K562 (cell line): ENCODE measurements around the gene WDR13. TPM values are rescaled to one million over a fixed set of nuclear protein-coding genes. Genes with fewer than 3 reads are reported as not detected.

Experiments used
- ATF1 ChIP-seq, 2 experiments: fragments of 450-650 bp in 1 of 2; IDR thresholded peaks; 2 replicates each; pipeline ENCODE4 v1.6.1; 2016; ENCODE audit warnings: missing compliant biosample characterization in 1 of 2, missing genetic modification characterization in 1 of 2
- FOS ChIP-seq: IDR thresholded peaks from 3 replicates; pipeline ENCODE4 v1.6.1; 2011; ENCODE audit not compliant: insufficient read length; ENCODE audit errors: extremely low read depth
- KAT8 ChIP-seq: fragments of 450-650 bp; IDR thresholded peaks from 2 replicates; pipeline ENCODE4 v1.6.1; 2016; ENCODE audit warnings: low read depth, mild to moderate bottlenecking
- MCM7 ChIP-seq, 2 experiments: fragments of 450-650 bp; IDR thresholded peaks; 2 replicates each; pipeline ENCODE4 v1.6.1; 2016 to 2018
- NFYB ChIP-seq: IDR thresholded peaks from 2 replicates; pipeline ENCODE4 v1.6.1; 2011; ENCODE audit warnings: mild to moderate bottlenecking, moderate library complexity; ENCODE audit not compliant: insufficient read length; ENCODE audit errors: extremely low read depth
- OTX1 ChIP-seq: fragments of 450-650 bp; formaldehyde crosslinking; IDR thresholded peaks from 2 replicates; pipeline ENCODE4 v1.4.0; 2022; ENCODE audit warnings: mild to moderate bottlenecking
- RAD51 ChIP-seq: fragments of 450-650 bp; IDR thresholded peaks from 2 replicates; pipeline ENCODE4 v1.7.1; 2016; ENCODE audit warnings: low read depth, mild to moderate bottlenecking, borderline replicate concordance
- RBM22 ChIP-seq: fragments of 200-400 bp; formaldehyde crosslinking; IDR thresholded peaks from 2 replicates; pipeline ENCODE4 v1.6.1; 2018; ENCODE audit warnings: low read length, low read depth; ENCODE audit not compliant: poor library complexity, severe bottlenecking
- ZNF583 ChIP-seq: fragments of 250-450 bp; sonication (Bioruptor Pico); IDR thresholded peaks from 2 replicates; pipeline ENCODE4 v1.4.0; 2020
- polyA plus RNA-seq, 8 experiments: library from polyadenylated mRNA; depleted of rRNA in 4 of 8; stranded (reverse) in 5 of 8; unstranded in 3 of 8; fragments of >200 nt; fragmentation: Nextera tagmentation in 2 of 8; fragmentation: Illumina TruSeq in 1 of 8; extraction: Ambion mirVana in 2 of 8; extraction: Trizol in 1 of 8; gene quantifications; 2 replicates each; pipeline versions ENCODE4 v1.2.1 to v1.2.3, GENCODE V29; 2011 to 2014; ENCODE audit warnings: inconsistent platforms in 1 of 8, missing spikeins in 1 of 8
- total RNA-seq, 7 experiments: library from RNA; depleted of rRNA in 6 of 7; stranded (reverse); fragments of >200 nt in 6 of 7; fragmentation: Illumina TruSeq in 2 of 7; extraction: Trizol in 2 of 7; gene quantifications; 2 replicates each; pipeline versions ENCODE4 v1.2.1 to v1.2.3, GENCODE V29; 2011 to 2021; ENCODE audit warnings: low replicate concordance in 1 of 7
- TF ChIP-seq, protein P1 (sequence below): fragments of 200-600 bp; sonication (generic); IDR thresholded peaks from one replicate; pipeline ENCODE4 v1.6.1; 2012; ENCODE audit warnings: mild to moderate bottlenecking, low read depth, low read length, inconsistent platforms
- TF ChIP-seq, protein P2 (sequence below), 2 experiments: fragments of 150-350 bp in 1 of 2; IDR thresholded peaks; 2 replicates each; pipeline ENCODE4 v1.6.1; 2012 to 2016; ENCODE audit warnings: low read depth in 2 of 2, low read length in 2 of 2, mild to moderate bottlenecking in 1 of 2, moderate library complexity in 1 of 2

WDR13 gene
- total and polyA plus RNA-seq, 9 of the 15 experiments (the other 6 are each of a cell fraction or from before 2014, with no cell fraction given) = 7.4 to 70.5 (median 31.4) TPM

DNA sequence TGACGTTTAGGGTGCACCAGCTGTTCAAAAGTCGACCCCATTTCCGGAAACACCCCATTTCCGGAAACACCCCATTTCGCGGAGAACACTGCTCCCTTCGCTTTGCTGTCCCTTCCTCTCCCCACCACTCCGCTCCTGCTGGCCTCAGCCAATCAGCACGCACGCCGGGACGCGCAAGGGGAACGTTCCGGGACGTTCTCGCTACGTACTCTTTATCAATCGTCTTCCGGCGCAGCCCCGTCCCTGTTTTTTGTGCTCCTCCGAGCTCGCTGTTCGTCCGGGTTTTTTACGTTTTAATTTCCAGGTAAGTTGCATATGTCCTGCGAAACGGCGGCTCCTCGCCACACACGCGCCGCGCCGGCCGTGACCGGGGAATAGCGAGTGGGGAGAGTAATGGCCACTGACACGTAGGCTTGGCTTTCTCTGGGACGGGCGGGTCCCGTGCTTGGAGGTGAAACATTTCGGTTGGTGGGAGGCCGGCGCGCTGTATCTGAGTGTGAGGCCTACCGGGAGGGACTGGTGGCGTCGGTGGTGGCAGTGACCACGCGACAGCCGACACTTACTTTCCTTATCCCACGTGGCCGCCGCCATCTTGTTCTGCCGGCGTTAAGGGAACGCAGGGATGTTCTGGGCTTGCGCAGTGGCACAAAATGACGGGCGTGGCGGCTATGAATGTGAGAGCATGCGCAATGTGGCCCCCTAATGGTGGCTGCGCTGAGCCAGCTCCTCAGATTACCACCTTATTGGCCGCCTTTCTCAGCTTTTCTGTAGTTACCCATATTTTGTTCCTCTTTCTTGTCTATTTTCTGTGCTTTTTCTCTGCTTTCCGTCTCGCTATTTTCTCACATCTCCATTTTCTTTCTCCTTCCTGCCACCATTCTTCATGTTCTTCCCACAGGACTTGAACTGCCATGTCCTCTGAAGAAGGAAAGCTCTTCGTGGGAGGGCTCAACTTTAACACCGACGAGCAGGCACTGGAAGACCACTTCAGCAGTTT lies 22.7 kb upstream of the WDR13 start, which contains the start of gene RBM3 (continued):
- TF ChIP-seq, protein P1, sequence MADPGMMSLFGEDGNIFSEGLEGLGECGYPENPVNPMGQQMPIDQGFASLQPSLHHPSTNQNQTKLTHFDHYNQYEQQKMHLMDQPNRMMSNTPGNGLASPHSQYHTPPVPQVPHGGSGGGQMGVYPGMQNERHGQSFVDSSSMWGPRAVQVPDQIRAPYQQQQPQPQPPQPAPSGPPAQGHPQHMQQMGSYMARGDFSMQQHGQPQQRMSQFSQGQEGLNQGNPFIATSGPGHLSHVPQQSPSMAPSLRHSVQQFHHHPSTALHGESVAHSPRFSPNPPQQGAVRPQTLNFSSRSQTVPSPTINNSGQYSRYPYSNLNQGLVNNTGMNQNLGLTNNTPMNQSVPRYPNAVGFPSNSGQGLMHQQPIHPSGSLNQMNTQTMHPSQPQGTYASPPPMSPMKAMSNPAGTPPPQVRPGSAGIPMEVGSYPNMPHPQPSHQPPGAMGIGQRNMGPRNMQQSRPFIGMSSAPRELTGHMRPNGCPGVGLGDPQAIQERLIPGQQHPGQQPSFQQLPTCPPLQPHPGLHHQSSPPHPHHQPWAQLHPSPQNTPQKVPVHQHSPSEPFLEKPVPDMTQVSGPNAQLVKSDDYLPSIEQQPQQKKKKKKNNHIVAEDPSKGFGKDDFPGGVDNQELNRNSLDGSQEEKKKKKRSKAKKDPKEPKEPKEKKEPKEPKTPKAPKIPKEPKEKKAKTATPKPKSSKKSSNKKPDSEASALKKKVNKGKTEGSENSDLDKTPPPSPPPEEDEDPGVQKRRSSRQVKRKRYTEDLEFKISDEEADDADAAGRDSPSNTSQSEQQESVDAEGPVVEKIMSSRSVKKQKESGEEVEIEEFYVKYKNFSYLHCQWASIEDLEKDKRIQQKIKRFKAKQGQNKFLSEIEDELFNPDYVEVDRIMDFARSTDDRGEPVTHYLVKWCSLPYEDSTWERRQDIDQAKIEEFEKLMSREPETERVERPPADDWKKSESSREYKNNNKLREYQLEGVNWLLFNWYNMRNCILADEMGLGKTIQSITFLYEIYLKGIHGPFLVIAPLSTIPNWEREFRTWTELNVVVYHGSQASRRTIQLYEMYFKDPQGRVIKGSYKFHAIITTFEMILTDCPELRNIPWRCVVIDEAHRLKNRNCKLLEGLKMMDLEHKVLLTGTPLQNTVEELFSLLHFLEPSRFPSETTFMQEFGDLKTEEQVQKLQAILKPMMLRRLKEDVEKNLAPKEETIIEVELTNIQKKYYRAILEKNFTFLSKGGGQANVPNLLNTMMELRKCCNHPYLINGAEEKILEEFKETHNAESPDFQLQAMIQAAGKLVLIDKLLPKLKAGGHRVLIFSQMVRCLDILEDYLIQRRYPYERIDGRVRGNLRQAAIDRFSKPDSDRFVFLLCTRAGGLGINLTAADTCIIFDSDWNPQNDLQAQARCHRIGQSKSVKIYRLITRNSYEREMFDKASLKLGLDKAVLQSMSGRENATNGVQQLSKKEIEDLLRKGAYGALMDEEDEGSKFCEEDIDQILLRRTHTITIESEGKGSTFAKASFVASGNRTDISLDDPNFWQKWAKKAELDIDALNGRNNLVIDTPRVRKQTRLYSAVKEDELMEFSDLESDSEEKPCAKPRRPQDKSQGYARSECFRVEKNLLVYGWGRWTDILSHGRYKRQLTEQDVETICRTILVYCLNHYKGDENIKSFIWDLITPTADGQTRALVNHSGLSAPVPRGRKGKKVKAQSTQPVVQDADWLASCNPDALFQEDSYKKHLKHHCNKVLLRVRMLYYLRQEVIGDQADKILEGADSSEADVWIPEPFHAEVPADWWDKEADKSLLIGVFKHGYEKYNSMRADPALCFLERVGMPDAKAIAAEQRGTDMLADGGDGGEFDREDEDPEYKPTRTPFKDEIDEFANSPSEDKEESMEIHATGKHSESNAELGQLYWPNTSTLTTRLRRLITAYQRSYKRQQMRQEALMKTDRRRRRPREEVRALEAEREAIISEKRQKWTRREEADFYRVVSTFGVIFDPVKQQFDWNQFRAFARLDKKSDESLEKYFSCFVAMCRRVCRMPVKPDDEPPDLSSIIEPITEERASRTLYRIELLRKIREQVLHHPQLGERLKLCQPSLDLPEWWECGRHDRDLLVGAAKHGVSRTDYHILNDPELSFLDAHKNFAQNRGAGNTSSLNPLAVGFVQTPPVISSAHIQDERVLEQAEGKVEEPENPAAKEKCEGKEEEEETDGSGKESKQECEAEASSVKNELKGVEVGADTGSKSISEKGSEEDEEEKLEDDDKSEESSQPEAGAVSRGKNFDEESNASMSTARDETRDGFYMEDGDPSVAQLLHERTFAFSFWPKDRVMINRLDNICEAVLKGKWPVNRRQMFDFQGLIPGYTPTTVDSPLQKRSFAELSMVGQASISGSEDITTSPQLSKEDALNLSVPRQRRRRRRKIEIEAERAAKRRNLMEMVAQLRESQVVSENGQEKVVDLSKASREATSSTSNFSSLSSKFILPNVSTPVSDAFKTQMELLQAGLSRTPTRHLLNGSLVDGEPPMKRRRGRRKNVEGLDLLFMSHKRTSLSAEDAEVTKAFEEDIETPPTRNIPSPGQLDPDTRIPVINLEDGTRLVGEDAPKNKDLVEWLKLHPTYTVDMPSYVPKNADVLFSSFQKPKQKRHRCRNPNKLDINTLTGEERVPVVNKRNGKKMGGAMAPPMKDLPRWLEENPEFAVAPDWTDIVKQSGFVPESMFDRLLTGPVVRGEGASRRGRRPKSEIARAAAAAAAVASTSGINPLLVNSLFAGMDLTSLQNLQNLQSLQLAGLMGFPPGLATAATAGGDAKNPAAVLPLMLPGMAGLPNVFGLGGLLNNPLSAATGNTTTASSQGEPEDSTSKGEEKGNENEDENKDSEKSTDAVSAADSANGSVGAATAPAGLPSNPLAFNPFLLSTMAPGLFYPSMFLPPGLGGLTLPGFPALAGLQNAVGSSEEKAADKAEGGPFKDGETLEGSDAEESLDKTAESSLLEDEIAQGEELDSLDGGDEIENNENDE = no peak
- no peak for TF ChIP-seq ZNF583 (CRISPR knock-in tag)
- peak; percentile 66 for TF ChIP-seq NFYB
- TF ChIP-seq, protein P2, sequence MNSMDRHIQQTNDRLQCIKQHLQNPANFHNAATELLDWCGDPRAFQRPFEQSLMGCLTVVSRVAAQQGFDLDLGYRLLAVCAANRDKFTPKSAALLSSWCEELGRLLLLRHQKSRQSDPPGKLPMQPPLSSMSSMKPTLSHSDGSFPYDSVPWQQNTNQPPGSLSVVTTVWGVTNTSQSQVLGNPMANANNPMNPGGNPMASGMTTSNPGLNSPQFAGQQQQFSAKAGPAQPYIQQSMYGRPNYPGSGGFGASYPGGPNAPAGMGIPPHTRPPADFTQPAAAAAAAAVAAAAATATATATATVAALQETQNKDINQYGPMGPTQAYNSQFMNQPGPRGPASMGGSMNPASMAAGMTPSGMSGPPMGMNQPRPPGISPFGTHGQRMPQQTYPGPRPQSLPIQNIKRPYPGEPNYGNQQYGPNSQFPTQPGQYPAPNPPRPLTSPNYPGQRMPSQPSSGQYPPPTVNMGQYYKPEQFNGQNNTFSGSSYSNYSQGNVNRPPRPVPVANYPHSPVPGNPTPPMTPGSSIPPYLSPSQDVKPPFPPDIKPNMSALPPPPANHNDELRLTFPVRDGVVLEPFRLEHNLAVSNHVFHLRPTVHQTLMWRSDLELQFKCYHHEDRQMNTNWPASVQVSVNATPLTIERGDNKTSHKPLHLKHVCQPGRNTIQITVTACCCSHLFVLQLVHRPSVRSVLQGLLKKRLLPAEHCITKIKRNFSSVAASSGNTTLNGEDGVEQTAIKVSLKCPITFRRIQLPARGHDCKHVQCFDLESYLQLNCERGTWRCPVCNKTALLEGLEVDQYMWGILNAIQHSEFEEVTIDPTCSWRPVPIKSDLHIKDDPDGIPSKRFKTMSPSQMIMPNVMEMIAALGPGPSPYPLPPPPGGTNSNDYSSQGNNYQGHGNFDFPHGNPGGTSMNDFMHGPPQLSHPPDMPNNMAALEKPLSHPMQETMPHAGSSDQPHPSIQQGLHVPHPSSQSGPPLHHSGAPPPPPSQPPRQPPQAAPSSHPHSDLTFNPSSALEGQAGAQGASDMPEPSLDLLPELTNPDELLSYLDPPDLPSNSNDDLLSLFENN (IDR thresholded peaks at IDR 0.05; ENCODE audit: low read depth in 2 of 2, low read length in 2 of 2) = peak in 1 of 2 experiments; percentile 30; a peak in 1 of 4 replicates
- TF ChIP-seq KAT8 = 0 out of 2 replicates have a peak, but pooled peaks have one; percentile 64
- TF ChIP-seq FOS = peak; percentile 38
- 0 out of 2 replicates have a peak, but pooled peaks have one; percentile 15 for TF ChIP-seq OTX1 (CRISPR knock-in tag)
- TF ChIP-seq ATF1 (CRISPR knock-in tag; IDR thresholded peaks at IDR 0.05) = no peak
- peak; percentile 94 for TF ChIP-seq ATF1 (tag; IDR thresholded peaks at IDR 0.05)
- TF ChIP-seq RAD51 = peak; percentile 60; the same call in 1 of the 2 replicates
- TF ChIP-seq RBM22 = peak; percentile 76
- TF ChIP-seq MCM7 (IDR thresholded peaks at IDR 0.05) = no peak
